GM18951 (cell line): ENCODE results near the gene NOS1AP.

Experiments
- POLR2A ChIP-seq: IDR thresholded peaks from 4 replicates; pipeline ENCODE4 v1.6.1; 2011; ENCODE audit warnings: mild to moderate bottlenecking; ENCODE audit not compliant: insufficient read length, insufficient read depth; ENCODE audit errors: extremely low read depth
- in situ Hi-C: fragments of 300-500 bp; cut with MboI; formaldehyde crosslinking; loops from one replicate; pipeline ENCODE4 v1.12.0; 2022; ENCODE audit warnings: low sequenced_read_pairs, mixed read lengths, inconsistent platforms; ENCODE audit not compliant: unreplicated experiment

The NOS1AP gene

GRCh38 chr1:162069334-162070093 is at the start of gene NOS1AP:
NOS1AP (plus strand) TSS chr1:162069691; CDS start chr1:162070178, 487 bp downstream.
- in situ Hi-C loops = no loop called here
- TF ChIP-seq POLR2A = no peak

GRCh38 chr1:162020150-162020549 is 49.3 kb upstream of the NOS1AP start:
- no peak for TF ChIP-seq POLR2A
- in situ Hi-C loops = no loop called here

GRCh38 chr1:162021124-162021523 is 48.4 kb upstream of the NOS1AP start:
- in situ Hi-C loops = no loop called here
- TF ChIP-seq POLR2A = no peak

- in situ Hi-C loops = no loop called here
- no peak for TF ChIP-seq POLR2A
Measured at GRCh38 chr1:162022626-162023025, 46.9 kb upstream of the NOS1AP start.

GRCh38 chr1:162023181-162023546 is 46.3 kb upstream of the NOS1AP start:
- TF ChIP-seq POLR2A = no peak
- in situ Hi-C loops = no loop called here

GRCh38 chr1:162023547-162024501 is 45.7 kb upstream of the NOS1AP start, which contains the start of gene OLFML2B:
OLFML2B (minus strand) TSS chr1:162023869; CDS start chr1:162023430, 439 bp downstream.
- in situ Hi-C loops = no loop called here
- no peak for TF ChIP-seq POLR2A

GRCh38 chr1:162025541-162025940 is 44.0 kb upstream of the NOS1AP start:
- in situ Hi-C loops = no loop called here
- no peak for TF ChIP-seq POLR2A

GRCh38 chr1:162026881-162027280 is 42.6 kb upstream of the NOS1AP start:
- in situ Hi-C loops = no loop called here
- TF ChIP-seq POLR2A = no peak

GRCh38 chr1:162028726-162029125 is 40.8 kb upstream of the NOS1AP start:
- in situ Hi-C loops = no loop called here
- TF ChIP-seq POLR2A = no peak

GRCh38 chr1:162029157-162029556 is 40.3 kb upstream of the NOS1AP start:
- in situ Hi-C loops = no loop called here
- TF ChIP-seq POLR2A = no peak

GRCh38 chr1:162030759-162031280 is 38.7 kb upstream of the NOS1AP start:
- no peak for TF ChIP-seq POLR2A
- in situ Hi-C loops = loop anchor here (10.0 kb wide), 1 partner anchor 236 kb away; no protein-coding TSS in a partner anchor

GRCh38 chr1:162033428-162033827 is 36.1 kb upstream of the NOS1AP start:
- no peak for TF ChIP-seq POLR2A
- in situ Hi-C loops = loop anchor here (10.0 kb wide), 1 partner anchor 239 kb away; no protein-coding TSS in a partner anchor

- no peak for TF ChIP-seq POLR2A
Measured at GRCh38 chr1:162035241-162035640, 34.2 kb upstream of the NOS1AP start.

More at GRCh38 chr1:162035241-162035640, 34.2 kb upstream of the NOS1AP start:
- in situ Hi-C loops = loop anchor here (10.0 kb wide), 1 partner anchor 240 kb away; no protein-coding TSS in a partner anchor
